Liver (tissue), 9 donors: ENCODE measurements around the gene RAI14. TPM values are rescaled to one million over a fixed set of nuclear protein-coding genes. Genes with fewer than 3 reads are reported as not detected.

Source experiments
- DNase-seq: peaks from one replicate; pipeline ENCODE4 v3.0.0-alpha.2; 2017; ENCODE audit warnings: low spot score
- H3K27ac ChIP-seq, 2 donors: one replicate each; pipeline ENCODE4 v1.7.0; 2013; ENCODE audit warnings: inconsistent platforms in 2 of 2, low read length in 2 of 2, control low read depth in 1 of 2, low read depth in 1 of 2, mild to moderate bottlenecking in 1 of 2
- H3K27me3 ChIP-seq, 4 donors: one replicate each; pipeline versions ENCODE4 v1.6.1 to v1.7.0; 2013; ENCODE audit warnings: low read length in 3 of 4, inconsistent platforms in 1 of 4, mild to moderate bottlenecking in 1 of 4, moderate library complexity in 1 of 4; ENCODE audit not compliant: control insufficient read depth in 4 of 4, insufficient read depth in 4 of 4
- H3K36me3 ChIP-seq, 4 donors: one replicate each; pipeline versions ENCODE4 v1.6.1 to v1.7.0; 2013; ENCODE audit warnings: low read length in 3 of 4, mild to moderate bottlenecking in 3 of 4, low read depth in 1 of 4, moderate library complexity in 1 of 4; ENCODE audit not compliant: control insufficient read depth in 4 of 4, insufficient read depth in 3 of 4
- H3K4me1 ChIP-seq, 4 donors: one replicate each; pipeline versions ENCODE4 v1.6.1 to v1.7.0; 2013; ENCODE audit warnings: low read length in 3 of 4, mild to moderate bottlenecking in 3 of 4, moderate library complexity in 1 of 4; ENCODE audit not compliant: control insufficient read depth in 4 of 4, insufficient read depth in 4 of 4
- H3K4me3 ChIP-seq, 3 donors: one replicate each; pipeline versions ENCODE4 v1.6.1 to v1.7.0; 2013; ENCODE audit warnings: low read length in 3 of 3, control low read depth in 1 of 3, low read depth in 1 of 3, mild to moderate bottlenecking in 1 of 3
- H3K9ac ChIP-seq, 2 donors: one replicate each; pipeline ENCODE4 v1.7.0; 2013; ENCODE audit warnings: low read length in 2 of 2, mild to moderate bottlenecking in 2 of 2, moderate library complexity in 2 of 2, control low read depth in 1 of 2, low read depth in 1 of 2
- H3K9me3 ChIP-seq, 4 donors: one replicate each; pipeline versions ENCODE4 v1.6.1 to v1.7.0; 2013; ENCODE audit warnings: low read length in 3 of 4; ENCODE audit not compliant: control insufficient read depth in 4 of 4
- EGR1 ChIP-seq, 2 donors: IDR thresholded peaks; 2 replicates each; pipeline ENCODE4 v1.6.1; 2016 to 2018; ENCODE audit warnings: antibody characterized with exemption in 2 of 2, low read depth in 2 of 2
- FOXA1 ChIP-seq: IDR thresholded peaks from 2 replicates; pipeline ENCODE4 v1.6.1; 2016; ENCODE audit warnings: antibody characterized with exemption
- GABPA ChIP-seq, 2 donors: IDR thresholded peaks in 1 of 2; conservative IDR thresholded peaks in 1 of 2; 2 replicates each; pipeline ENCODE4 v1.6.1; 2016; ENCODE audit warnings: antibody characterized with exemption in 2 of 2, mild to moderate bottlenecking in 1 of 2, moderate library complexity in 1 of 2
- HNF4G ChIP-seq: IDR thresholded peaks from 2 replicates; pipeline ENCODE4 v1.6.1; 2016; ENCODE audit warnings: antibody characterized with exemption
- JUND ChIP-seq, 2 donors: IDR thresholded peaks; 2 replicates each; pipeline ENCODE4 v1.6.1; 2016; ENCODE audit warnings: antibody characterized with exemption in 2 of 2
- NR2F2 ChIP-seq: IDR thresholded peaks from 2 replicates; pipeline ENCODE4 v1.6.1; 2016; ENCODE audit warnings: antibody characterized with exemption
- RAD21 ChIP-seq, 2 donors: IDR thresholded peaks; 2 replicates each; pipeline ENCODE4 v1.6.1; 2016; ENCODE audit warnings: antibody characterized with exemption in 2 of 2, mild to moderate bottlenecking in 2 of 2
- RXRA ChIP-seq, 2 donors: IDR thresholded peaks; 2 replicates each; pipeline ENCODE4 v1.6.1; 2017 to 2018; ENCODE audit warnings: antibody characterized with exemption in 2 of 2, mild to moderate bottlenecking in 1 of 2
- SP1 ChIP-seq: IDR thresholded peaks from 2 replicates; pipeline ENCODE4 v1.6.1; 2018; ENCODE audit warnings: antibody characterized with exemption, mild to moderate bottlenecking
- WGBS: extraction: QIAGEN DNeasy Blood & Tissue Kit; methylation state at CpG from one replicate; pipeline ENCODE4 v1.1.7; 2013; 5-methylcytosine and 5-hydroxymethylcytosine counted together
- polyA plus RNA-seq, 2 donors: library from polyadenylated mRNA; stranded (reverse) in 1 of 2; unstranded in 1 of 2; fragments of 200-250 nt in 1 of 2; fragments of >200 nt in 1 of 2; fragmentation: Nextera tagmentation in 1 of 2; extraction: Ambion mirVana in 1 of 2; gene quantifications; one replicate each; pipeline versions ENCODE4 v1.2.1 to v1.2.3, GENCODE V29; 2013 to 2015
- total RNA-seq, 2 donors: library from RNA; depleted of rRNA; stranded (reverse); fragments of >200 nt; gene quantifications; one replicate each; pipeline ENCODE4 v1.2.3, GENCODE V29; 2014
- TF ChIP-seq, protein P1 (sequence below): IDR thresholded peaks from 2 replicates; pipeline ENCODE4 v1.6.1; 2016; ENCODE audit warnings: antibody characterized with exemption
- TF ChIP-seq, protein P2 (sequence below): IDR thresholded peaks from 2 replicates; pipeline ENCODE4 v1.6.1; 2016; ENCODE audit warnings: antibody characterized with exemption
- TF ChIP-seq, protein P3 (sequence below): IDR thresholded peaks from 2 replicates; pipeline ENCODE4 v1.6.1; 2016; ENCODE audit warnings: antibody characterized with exemption
- TF ChIP-seq, protein P4 (sequence below): IDR thresholded peaks from 2 replicates; pipeline ENCODE4 v1.6.1; 2016; ENCODE audit warnings: antibody characterized with exemption, mild to moderate bottlenecking
- donor health status: healthy.
- donor health status: healthy.
- donor health status: healthy.
- donor health status: healthy.
- donor health status: healthy.

RAI14 gene
- total and polyA plus RNA-seq, 4 donors, result 7.8 to 21.4 (median 11.4) TPM

DNA sequence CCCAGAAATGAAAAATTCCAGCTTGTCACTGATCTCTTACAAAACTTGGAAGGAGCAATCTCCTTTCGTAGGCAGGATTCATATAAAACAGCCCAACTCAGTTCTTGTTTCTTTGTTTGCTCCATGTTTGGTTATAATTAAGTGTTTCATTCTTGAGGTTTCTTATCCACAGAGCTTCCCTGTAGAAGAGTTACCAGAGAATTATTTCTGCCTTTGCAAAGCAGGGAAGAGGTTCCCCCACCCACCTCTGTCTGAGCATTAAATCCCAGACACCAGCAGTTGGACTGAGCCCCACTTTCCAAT, 34.1 kb upstream of the RAI14 start:
- TF ChIP-seq HNF4G (no peak), RAD21 (IDR thresholded peaks at IDR 0.05) (no peak)
- TF ChIP-seq, protein P1, sequence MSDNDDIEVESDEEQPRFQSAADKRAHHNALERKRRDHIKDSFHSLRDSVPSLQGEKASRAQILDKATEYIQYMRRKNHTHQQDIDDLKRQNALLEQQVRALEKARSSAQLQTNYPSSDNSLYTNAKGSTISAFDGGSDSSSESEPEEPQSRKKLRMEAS, result no peak

GRCh38 chr5:34624691-34625090, 31.4 kb upstream of the RAI14 start:
- Histone ChIP-seq H3K27me3 (no peaks in the 10 kb centered on the region), H3K9ac (no peak overlapping the region), H3K4me3 (no peak overlapping the region), H3K4me1 (no peaks in the 10 kb centered on the region), H3K27ac (no peak overlapping the region), H3K36me3 (no peaks in the 10 kb centered on the region), H3K9me3 (no peaks in the 10 kb centered on the region)
- WGBS, result 61% methylated on average over 3 of the region's 3 CpGs
- TF ChIP-seq GABPA (IDR thresholded peaks at IDR 0.05 in 1 of 2, conservative IDR thresholded peaks at IDR 0.05 in 1 of 2), result no peak
- TF ChIP-seq, protein P1, result no peak
- no peak for TF ChIP-seq NR2F2
- TF ChIP-seq, protein P2, sequence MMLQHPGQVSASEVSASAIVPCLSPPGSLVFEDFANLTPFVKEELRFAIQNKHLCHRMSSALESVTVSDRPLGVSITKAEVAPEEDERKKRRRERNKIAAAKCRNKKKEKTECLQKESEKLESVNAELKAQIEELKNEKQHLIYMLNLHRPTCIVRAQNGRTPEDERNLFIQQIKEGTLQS, result no peak
- no peak for TF ChIP-seq SP1
- TF ChIP-seq, protein P3, sequence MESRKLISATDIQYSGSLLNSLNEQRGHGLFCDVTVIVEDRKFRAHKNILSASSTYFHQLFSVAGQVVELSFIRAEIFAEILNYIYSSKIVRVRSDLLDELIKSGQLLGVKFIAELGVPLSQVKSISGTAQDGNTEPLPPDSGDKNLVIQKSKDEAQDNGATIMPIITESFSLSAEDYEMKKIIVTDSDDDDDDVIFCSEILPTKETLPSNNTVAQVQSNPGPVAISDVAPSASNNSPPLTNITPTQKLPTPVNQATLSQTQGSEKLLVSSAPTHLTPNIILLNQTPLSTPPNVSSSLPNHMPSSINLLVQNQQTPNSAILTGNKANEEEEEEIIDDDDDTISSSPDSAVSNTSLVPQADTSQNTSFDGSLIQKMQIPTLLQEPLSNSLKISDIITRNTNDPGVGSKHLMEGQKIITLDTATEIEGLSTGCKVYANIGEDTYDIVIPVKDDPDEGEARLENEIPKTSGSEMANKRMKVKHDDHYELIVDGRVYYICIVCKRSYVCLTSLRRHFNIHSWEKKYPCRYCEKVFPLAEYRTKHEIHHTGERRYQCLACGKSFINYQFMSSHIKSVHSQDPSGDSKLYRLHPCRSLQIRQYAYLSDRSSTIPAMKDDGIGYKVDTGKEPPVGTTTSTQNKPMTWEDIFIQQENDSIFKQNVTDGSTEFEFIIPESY, result no peak
- TF ChIP-seq, protein P4, sequence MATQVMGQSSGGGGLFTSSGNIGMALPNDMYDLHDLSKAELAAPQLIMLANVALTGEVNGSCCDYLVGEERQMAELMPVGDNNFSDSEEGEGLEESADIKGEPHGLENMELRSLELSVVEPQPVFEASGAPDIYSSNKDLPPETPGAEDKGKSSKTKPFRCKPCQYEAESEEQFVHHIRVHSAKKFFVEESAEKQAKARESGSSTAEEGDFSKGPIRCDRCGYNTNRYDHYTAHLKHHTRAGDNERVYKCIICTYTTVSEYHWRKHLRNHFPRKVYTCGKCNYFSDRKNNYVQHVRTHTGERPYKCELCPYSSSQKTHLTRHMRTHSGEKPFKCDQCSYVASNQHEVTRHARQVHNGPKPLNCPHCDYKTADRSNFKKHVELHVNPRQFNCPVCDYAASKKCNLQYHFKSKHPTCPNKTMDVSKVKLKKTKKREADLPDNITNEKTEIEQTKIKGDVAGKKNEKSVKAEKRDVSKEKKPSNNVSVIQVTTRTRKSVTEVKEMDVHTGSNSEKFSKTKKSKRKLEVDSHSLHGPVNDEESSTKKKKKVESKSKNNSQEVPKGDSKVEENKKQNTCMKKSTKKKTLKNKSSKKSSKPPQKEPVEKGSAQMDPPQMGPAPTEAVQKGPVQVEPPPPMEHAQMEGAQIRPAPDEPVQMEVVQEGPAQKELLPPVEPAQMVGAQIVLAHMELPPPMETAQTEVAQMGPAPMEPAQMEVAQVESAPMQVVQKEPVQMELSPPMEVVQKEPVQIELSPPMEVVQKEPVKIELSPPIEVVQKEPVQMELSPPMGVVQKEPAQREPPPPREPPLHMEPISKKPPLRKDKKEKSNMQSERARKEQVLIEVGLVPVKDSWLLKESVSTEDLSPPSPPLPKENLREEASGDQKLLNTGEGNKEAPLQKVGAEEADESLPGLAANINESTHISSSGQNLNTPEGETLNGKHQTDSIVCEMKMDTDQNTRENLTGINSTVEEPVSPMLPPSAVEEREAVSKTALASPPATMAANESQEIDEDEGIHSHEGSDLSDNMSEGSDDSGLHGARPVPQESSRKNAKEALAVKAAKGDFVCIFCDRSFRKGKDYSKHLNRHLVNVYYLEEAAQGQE, result no peak
- no peak for TF ChIP-seq FOXA1
- TF ChIP-seq RAD21 (IDR thresholded peaks at IDR 0.05), result no peak
- TF ChIP-seq RXRA (IDR thresholded peaks at IDR 0.05), result no peak
- no peak for DNase-seq

More for the DNA sequence above, 34.1 kb upstream of the RAI14 start:
- Histone ChIP-seq H3K4me1 (no peaks in the 10 kb centered on the region), H3K9ac (no peak overlapping the region), H3K36me3 (no peaks in the 10 kb centered on the region), H3K27me3 (no peaks in the 10 kb centered on the region), H3K27ac (no peak overlapping the region), H3K9me3 (no peaks in the 10 kb centered on the region), H3K4me3 (no peak overlapping the region)
- 76% methylated on average over 1 of the region's 1 CpG for WGBS
- DNase-seq, result no peak

- H3K9ac ChIP-seq, result no peak overlapping the region
- TF ChIP-seq JUND (IDR thresholded peaks at IDR 0.05) (no peak), EGR1 (IDR thresholded peaks at IDR 0.05; ENCODE audit: low read depth in 2 of 2) (no peak), GABPA (IDR thresholded peaks at IDR 0.05 in 1 of 2, conservative IDR thresholded peaks at IDR 0.05 in 1 of 2) (no peak)
- 85% methylated on average over 1 of the region's 1 CpG for WGBS
- H3K4me1 ChIP-seq, result no peaks in the 10 kb centered on the region
- H3K9me3 ChIP-seq, result no peaks in the 10 kb centered on the region
- H3K27ac ChIP-seq, result no peak overlapping the region
- no peaks in the 10 kb centered on the region for H3K36me3 ChIP-seq
- no peaks in the 10 kb centered on the region for H3K27me3 ChIP-seq
- DNase-seq, result no peak
- H3K4me3 ChIP-seq, result no peak overlapping the region
Observed at GRCh38 chr5:34625246-34625645, 30.9 kb upstream of the RAI14 start.
